AG10803 (cell line): ENCODE measurements around the gene TMEM163.

Source experiments
- DNase-seq: peaks from one replicate; pipeline ENCODE4 v3.0.0; 2010; ENCODE audit warnings: low read depth
- H3K4me3 ChIP-seq: 2 replicates; pipeline ENCODE4 v1.5.1; 2011; ENCODE audit warnings: mild to moderate bottlenecking, low read length, control low read depth
- TF ChIP-seq, protein P1 (sequence below): conservative IDR thresholded peaks from 2 replicates; pipeline ENCODE4 v1.5.1; 2011; ENCODE audit warnings: mild to moderate bottlenecking, low read length, control low read depth, inconsistent platforms

The TMEM163 gene

GRCh38 chr2:134532537-134532936 is 186.3 kb downstream of the TMEM163 start:
- H3K4me3 ChIP-seq = no peak overlapping the region
- TF ChIP-seq, protein P1, sequence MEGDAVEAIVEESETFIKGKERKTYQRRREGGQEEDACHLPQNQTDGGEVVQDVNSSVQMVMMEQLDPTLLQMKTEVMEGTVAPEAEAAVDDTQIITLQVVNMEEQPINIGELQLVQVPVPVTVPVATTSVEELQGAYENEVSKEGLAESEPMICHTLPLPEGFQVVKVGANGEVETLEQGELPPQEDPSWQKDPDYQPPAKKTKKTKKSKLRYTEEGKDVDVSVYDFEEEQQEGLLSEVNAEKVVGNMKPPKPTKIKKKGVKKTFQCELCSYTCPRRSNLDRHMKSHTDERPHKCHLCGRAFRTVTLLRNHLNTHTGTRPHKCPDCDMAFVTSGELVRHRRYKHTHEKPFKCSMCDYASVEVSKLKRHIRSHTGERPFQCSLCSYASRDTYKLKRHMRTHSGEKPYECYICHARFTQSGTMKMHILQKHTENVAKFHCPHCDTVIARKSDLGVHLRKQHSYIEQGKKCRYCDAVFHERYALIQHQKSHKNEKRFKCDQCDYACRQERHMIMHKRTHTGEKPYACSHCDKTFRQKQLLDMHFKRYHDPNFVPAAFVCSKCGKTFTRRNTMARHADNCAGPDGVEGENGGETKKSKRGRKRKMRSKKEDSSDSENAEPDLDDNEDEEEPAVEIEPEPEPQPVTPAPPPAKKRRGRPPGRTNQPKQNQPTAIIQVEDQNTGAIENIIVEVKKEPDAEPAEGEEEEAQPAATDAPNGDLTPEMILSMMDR = no peak
- no peak for DNase-seq

DNA sequence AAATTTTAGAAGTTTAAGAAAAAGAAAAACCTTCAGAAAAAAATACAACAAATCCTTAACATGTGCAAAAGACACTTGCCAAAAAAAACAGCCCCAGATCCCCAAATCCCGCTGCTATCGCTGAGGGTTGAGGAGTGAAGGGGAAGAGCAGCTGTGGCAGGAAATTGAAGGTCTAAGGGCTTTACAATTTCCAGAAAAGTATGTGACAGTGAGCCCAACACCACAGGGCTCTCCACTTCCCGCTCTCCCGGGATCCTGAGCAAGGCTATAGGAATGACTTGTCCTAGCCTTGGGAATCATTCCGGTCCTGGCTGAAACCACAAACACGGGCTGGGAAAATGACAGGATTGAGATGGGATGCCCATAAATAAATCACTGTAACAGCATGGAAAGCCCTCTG is 191.4 kb downstream of the TMEM163 start:
- DNase-seq = peak; percentile 3
- no peak overlapping the region for H3K4me3 ChIP-seq
- TF ChIP-seq, protein P1 = no peak

DNA sequence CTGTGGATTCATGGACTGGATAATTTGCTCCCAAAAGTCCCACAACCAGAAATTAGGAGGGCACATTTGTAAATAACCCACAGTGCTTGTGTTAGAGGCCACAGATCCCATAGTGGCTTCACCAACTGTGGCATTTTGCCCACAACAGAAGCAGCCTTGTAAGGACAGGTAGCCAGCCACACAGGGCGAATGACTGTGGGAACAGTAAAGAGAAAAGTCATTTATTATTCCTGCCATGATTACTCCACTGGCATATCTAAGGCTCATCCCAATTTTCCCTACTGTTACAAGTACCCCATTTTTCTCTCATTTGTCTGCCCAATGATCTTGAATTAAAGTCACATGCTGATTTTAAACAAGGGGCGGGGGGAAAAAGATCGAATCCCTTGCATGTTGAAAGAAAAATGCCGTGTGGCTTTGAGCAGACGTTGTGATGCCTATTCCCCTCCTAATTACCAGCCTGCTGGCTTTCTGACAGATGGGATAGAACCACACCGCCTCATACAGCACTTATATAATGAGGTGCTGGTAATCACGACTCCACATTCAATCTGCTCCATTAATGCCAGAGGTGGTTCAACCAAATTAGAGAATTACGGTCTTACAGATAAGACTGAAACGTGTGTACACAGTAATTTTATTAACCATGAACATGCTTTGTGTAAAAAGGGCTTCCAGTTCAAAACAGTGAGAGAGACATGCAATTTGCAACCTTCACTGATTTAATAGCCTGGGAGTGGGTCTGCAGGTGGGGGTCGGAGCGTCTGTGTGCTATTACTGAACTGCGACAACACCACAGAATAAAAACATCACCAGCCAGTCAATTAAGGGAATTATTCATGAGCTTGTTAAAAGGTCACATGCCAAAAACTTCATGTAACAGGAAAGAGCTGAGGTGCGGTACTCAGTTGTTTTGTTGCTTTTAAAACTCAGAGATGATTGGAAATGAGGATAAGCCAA is 196.0 kb downstream of the TMEM163 start:
- no peak for DNase-seq
- TF ChIP-seq, protein P1 = no peak
- no peak overlapping the region for H3K4me3 ChIP-seq

GRCh38 chr2:134518101-134518500 is 200.7 kb downstream of the TMEM163 start:
- H3K4me3 ChIP-seq = no peak overlapping the region
- TF ChIP-seq, protein P1 = no peak
- no peak for DNase-seq

DNA sequence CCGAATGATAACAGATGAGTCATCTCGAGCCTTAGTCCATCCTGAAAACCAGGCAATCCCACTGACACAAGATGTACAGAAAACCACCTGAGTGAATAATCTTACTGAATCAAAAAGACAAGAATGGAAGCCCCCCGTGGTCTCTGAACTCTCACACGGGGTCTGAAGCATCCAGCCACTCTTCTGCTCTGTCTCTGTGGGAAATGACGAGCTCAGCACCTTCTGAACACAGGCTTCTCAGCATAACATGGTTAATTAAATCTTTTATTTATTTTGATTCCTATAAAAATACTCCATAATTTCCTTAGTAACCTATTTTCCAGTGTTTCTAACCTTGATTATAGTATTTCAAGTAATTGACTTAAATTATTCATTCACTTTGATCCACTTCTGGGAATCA is 203.7 kb downstream of the TMEM163 start:
- no peak for DNase-seq
- TF ChIP-seq, protein P1 = no peak
- H3K4me3 ChIP-seq = no peak overlapping the region

- H3K4me3 ChIP-seq = no peak overlapping the region
- no peak for DNase-seq
- TF ChIP-seq, protein P1 = no peak
Observed at GRCh38 chr2:134513465-134513804, 205.4 kb downstream of the TMEM163 start.
